Peyer's patch (tissue), 4 donors: ENCODE measurements around the gene PSMB11. TPM values are rescaled to one million over a fixed set of nuclear protein-coding genes. Genes with fewer than 3 reads are reported as not detected.

Source experiments
- DNase-seq, 3 donors: peaks; one replicate each; pipeline ENCODE4 v3.0.0-alpha.2; 2017 to 2019
- H3K27ac ChIP-seq, 4 donors: fragments of 200-600 bp; sonication (generic); one replicate each; pipeline ENCODE4 v1.5.1; 2016 to 2019
- H3K27me3 ChIP-seq, 2 donors: fragments of 200-600 bp; sonication (generic); one replicate each; pipeline ENCODE4 v1.5.1; 2019
- H3K36me3 ChIP-seq, 3 donors: fragments of 200-600 bp; sonication (generic); one replicate each; pipeline ENCODE4 v1.5.1; 2016 to 2019
- H3K4me1 ChIP-seq, 4 donors: fragments of 200-600 bp; sonication (generic); one replicate each; pipeline ENCODE4 v1.5.1; 2016 to 2019
- H3K4me3 ChIP-seq, 4 donors: fragments of 200-600 bp; sonication (generic); 1 replicate in 3 of 4; 2 replicates in 1 of 4; pipeline ENCODE4 v1.5.1; 2016 to 2019; ENCODE audit warnings: mild to moderate bottlenecking in 1 of 4
- H3K9me3 ChIP-seq, 4 donors: fragments of 200-600 bp; sonication (generic); one replicate each; pipeline ENCODE4 v1.5.1; 2016 to 2019; ENCODE audit warnings: mild to moderate bottlenecking in 1 of 4
- POLR2A ChIP-seq, 2 donors: fragments of 450-650 bp; IDR thresholded peaks; one replicate each; pipeline ENCODE4 v1.5.1; 2017; ENCODE audit warnings: antibody characterized with exemption in 2 of 2, mild to moderate bottlenecking in 2 of 2, moderate library complexity in 2 of 2
- total RNA-seq, 4 donors: library from RNA; depleted of rRNA; stranded (reverse); fragments of >200 nt; gene quantifications; one replicate each; pipeline ENCODE4 v1.1.0, GENCODE V29; 2016
- TF ChIP-seq, protein P1 (sequence below), 6 experiments: fragments of 450-650 bp in 4 of 6; fragments of 200-600 bp in 2 of 6; sonication (generic) in 1 of 6; IDR thresholded peaks; one replicate each; pipeline ENCODE4 v1.5.1; 2017 to 2019; ENCODE audit warnings: antibody characterized with exemption in 6 of 6, mild to moderate bottlenecking in 3 of 6, moderate library complexity in 1 of 6

PSMB11 gene
- total RNA-seq, 4 donors from 2014 or later = not detected

DNA sequence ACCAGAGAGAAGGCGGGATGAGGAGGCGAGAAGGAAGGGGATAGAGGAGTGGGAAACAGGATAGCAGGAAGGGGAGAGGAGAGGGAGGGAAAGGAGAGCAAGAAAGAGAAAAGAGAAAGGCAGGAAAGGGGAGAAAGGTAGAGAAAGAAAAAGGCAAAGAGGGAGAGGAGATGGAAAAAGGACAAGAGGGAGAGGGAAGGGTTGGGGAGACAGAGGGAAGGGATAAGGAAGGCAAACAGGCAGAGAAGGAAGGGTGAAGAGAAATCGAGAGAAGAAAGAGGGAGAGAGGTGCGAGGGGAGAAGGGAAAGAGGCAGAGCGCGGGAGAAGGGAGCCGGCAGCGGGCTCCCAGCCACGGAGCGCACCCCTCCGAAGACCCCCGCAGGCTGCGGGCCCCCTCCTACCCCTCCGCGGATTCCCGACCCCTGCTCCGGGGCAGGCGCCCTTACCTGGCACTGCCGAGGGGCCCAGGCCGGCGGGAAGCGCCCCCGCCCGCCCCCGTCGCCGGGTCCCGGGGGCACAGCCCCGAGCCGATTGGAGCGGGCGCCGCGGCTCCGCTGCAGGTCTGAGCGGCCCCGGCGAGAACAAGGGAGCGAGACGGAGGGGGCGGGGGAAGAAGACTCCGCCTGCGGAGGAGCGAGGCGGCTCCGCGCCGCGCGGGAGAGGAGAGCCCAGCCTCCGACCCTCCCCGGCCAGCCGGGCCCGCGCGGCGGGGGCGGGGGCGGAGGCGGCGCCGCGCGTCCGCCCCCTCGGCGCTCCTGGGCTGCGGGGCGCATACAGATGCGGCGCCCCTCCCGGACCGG is 15.1 kb downstream of the PSMB11 start, which contains the start of gene CDH24:
Gene CDH24, minus strand, starts transcription at position 565 of the 801 bp plus-strand sequence. CDS start 1,787 bp downstream, outside the sequence.
- TF ChIP-seq, protein P1, sequence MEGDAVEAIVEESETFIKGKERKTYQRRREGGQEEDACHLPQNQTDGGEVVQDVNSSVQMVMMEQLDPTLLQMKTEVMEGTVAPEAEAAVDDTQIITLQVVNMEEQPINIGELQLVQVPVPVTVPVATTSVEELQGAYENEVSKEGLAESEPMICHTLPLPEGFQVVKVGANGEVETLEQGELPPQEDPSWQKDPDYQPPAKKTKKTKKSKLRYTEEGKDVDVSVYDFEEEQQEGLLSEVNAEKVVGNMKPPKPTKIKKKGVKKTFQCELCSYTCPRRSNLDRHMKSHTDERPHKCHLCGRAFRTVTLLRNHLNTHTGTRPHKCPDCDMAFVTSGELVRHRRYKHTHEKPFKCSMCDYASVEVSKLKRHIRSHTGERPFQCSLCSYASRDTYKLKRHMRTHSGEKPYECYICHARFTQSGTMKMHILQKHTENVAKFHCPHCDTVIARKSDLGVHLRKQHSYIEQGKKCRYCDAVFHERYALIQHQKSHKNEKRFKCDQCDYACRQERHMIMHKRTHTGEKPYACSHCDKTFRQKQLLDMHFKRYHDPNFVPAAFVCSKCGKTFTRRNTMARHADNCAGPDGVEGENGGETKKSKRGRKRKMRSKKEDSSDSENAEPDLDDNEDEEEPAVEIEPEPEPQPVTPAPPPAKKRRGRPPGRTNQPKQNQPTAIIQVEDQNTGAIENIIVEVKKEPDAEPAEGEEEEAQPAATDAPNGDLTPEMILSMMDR (IDR thresholded peaks at IDR 0.05) = no peak
- no peak for TF ChIP-seq POLR2A (IDR thresholded peaks at IDR 0.05)
- Histone ChIP-seq H3K27ac (peak within 1 kb of the TSS; percentile 32 to 70 (median 66)), H3K4me1 (peaks cover 0 to 13% (median 6%) of the 10 kb centered on the region in 4 donors), H3K36me3 (peaks cover 0 to 35% (median 6%) of the 10 kb centered on the region in 3 donors), H3K27me3 (no peaks in the 10 kb centered on the region), H3K9me3 (no peaks in the 10 kb centered on the region), H3K4me3 (peak within 1 kb of the TSS; percentile 55 to 81 (median 66))
- peak; percentile 67 to 87 (median 86) for DNase-seq

DNA sequence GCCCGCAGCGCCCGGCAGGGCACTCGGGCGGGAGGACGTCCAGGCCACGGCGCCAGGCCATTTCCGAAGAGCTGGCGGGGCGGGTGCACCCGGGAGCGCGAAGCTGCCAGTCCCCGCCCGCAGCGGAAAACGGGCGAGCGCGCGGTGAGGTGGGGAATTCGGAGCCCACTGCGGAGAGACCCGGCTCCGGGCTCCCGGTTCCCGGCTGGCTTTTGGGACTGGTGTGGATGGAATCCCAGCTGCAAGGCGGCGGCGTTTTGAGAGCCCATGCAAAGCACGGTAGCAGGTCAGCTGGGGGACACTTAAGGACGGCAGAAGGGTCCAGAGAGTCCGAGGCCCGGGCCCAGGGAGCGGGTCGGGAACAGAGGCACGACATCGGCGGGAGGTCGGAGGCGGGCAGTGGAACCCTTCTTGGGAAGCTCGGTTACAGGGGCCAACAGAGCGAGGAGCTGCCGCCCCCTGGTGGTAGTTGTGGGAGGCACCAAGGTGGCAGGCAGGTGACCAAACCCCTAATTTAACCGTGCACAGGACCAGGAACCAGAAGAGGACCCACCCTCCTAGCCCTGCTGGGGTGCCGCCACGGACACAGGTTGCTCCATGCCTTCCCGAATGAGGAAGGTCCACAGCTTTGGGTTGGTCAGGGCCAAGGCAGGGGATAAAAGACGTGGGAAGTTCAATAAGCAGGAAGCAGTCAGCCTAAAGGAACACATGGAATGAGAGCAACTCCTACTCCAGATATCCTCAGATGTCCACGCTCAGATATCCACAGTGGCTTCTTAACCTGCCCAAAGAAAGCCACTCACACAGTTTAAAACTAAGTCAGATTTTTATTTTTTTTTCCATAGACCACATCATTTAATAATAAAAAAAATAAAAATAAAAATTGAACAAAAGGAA is 16.0 kb downstream of the PSMB11 start:
- peaks cover 0 to 13% (median 6%) of the 10 kb centered on the region in 4 donors for H3K4me1 ChIP-seq
- H3K9me3 ChIP-seq = no peaks in the 10 kb centered on the region
- H3K27me3 ChIP-seq = no peaks in the 10 kb centered on the region
- H3K4me3 ChIP-seq = peak overlapping the region; percentile 55 to 81 (median 66)
- peak overlapping the region; percentile 32 to 70 (median 66) for H3K27ac ChIP-seq
- TF ChIP-seq, protein P1 (IDR thresholded peaks at IDR 0.05) = peak; percentile 86 to 98 (median 94)
- peak in 1 of 2 donors; percentile 22 for TF ChIP-seq POLR2A (IDR thresholded peaks at IDR 0.05)
- H3K36me3 ChIP-seq = peaks cover 0 to 44% (median 7%) of the 10 kb centered on the region in 3 donors
- DNase-seq = peak; percentile 82 to 95 (median 93)

DNA sequence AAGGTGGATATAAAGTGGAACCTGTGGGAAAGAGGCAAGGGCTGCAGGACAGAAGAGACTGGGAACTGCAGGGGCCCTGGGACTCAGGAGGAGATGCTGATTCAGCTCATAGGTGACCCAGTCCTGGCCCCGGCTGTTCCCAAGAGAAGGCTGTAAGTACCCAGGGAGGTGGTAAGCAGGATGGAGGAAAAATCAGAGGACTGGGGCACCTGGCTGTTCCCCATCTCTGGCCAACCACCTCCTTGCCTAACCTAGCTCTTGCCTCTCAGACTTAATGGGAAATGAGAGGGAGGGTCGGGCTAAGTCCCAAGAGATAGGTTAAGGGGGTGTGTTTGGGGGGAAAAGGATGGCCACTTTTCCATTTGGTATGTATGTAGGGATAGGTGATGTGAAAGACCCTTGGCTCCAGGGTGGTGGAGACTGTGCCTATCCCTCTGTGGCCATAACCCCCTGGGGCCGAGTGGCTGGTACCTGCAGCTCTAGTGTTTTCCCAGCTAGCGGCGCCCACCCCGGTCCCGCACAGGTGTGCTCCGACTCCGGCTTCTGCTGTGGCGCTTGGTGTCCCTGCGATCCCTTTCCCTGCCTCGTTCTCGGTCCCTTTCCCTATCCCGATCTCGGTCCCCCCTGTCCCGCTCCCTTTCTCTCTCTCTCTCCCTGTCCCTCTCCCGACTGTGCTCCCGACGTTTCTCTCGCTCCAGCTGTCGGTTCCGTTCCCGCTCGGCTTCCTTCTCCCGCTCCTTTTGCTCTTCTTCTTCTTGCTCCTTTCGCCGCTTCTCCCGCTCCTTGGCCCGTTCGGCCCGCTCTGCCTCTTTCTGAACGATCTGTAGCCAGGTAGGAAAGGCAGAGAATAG is 16.9 kb downstream of the PSMB11 start:
- Histone ChIP-seq H3K9me3 (no peaks in the 10 kb centered on the region), H3K27ac (no peak overlapping the region), H3K27me3 (no peaks in the 10 kb centered on the region), H3K36me3 (peaks cover 0 to 52% (median 10%) of the 10 kb centered on the region in 3 donors), H3K4me3 (no peak overlapping the region), H3K4me1 (peaks cover 0 to 13% (median 6%) of the 10 kb centered on the region in 4 donors)
- peak in 2 of 3 donors; percentile 48 to 50 for DNase-seq
- no peak for TF ChIP-seq POLR2A (IDR thresholded peaks at IDR 0.05)
- TF ChIP-seq, protein P1 (IDR thresholded peaks at IDR 0.05) = no peak

DNA sequence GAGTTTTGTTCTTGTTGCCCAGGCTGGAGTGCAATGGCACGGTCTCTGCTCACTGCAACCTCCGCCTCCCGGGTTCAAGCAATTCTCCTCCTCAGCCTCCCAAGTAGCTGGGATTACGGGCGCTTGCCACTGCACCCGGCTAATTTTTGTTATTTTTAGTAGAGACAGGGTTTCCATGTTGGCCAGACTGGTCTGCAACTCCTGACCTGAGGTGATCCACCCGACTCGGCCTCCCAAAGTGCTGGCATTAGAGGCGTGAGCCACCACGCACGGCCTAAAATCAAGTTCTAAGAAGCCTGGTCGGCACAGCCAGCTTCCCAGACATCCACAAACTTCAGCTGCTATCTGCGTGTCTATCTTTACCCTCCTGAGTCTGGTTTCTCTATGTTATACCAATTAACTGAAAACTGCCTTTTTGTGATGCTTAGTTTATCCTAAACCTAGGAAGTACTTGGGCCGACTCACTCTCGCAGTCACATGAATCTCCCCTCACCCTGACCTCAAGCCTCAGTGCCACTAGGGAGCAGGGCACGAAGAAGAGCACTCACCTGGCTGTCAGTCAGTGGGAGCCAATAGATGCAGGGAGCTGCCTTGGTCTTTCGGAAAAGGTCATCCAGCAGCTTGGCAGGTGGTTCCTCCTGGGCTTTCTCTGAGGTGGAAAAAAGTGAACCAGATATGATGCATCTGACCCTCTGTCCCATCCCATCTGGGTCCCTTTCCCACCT is 18.7 kb downstream of the PSMB11 start:
- no peak overlapping the region for H3K27ac ChIP-seq
- no peaks in the 10 kb centered on the region for H3K27me3 ChIP-seq
- DNase-seq = peak in 2 of 3 donors; percentile 31 to 33
- no peak overlapping the region for H3K4me3 ChIP-seq
- TF ChIP-seq, protein P1 (IDR thresholded peaks at IDR 0.05) = no peak
- no peak for TF ChIP-seq POLR2A (IDR thresholded peaks at IDR 0.05)
- H3K4me1 ChIP-seq = peaks cover 0 to 13% (median 6%) of the 10 kb centered on the region in 4 donors
- H3K36me3 ChIP-seq = peaks cover 0 to 71% (median 10%) of the 10 kb centered on the region in 3 donors
- no peaks in the 10 kb centered on the region for H3K9me3 ChIP-seq
